Measurements from ENCODE around the gene MYH6. TPM values are rescaled to one million over a fixed set of nuclear protein-coding genes. Genes with fewer than 3 reads are reported as not detected.
A peak's percentile ranks its signal among the peaks of the same experiment; 100 is the strongest.
"Not testable (repeated sequence)": the region's sequence is repeated elsewhere in the genome, so short reads cannot be mapped to it uniquely, and the experiment has no call there.

Gene MYH6
- total and polyA plus RNA-seq, 3 experiments from 2014 or later = 0.09 TPM; not detected in 2

DNA sequence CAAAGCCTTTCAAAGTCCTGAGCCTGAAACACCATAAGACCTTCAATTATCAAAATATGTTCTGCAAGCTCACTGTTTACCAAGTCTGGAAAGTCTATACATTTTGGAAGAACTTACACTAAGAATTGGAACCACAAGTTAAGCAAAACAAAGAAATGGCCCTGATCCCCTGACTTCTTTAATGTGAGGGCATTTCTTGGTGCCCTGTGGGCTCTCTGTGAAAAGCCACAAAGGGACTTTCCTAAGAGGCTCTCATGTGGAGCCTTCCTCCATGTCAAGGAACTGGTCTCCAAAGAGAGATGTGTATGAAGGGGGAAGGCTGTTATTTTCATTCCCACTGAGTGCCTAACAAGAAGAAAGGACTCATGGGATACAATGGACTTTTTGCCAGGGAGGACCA, 13.5 kb upstream of the MYH6 start:
- Histone ChIP-seq H3K4me3 (ENCODE audit: low read length) (no peak overlapping the region), H3K9me3 (ENCODE audit: low read length) (no peaks in the 10 kb centered on the region), H3K36me3 (ENCODE audit: insufficient read depth, low read length) (no peaks in the 10 kb centered on the region), H3K4me1 (ENCODE audit: insufficient read depth, low read length) (no peaks in the 10 kb centered on the region), H3K27me3 (ENCODE audit: insufficient read depth, low read length, poor library complexity, severe bottlenecking) (no peaks in the 10 kb centered on the region), H3K27ac (ENCODE audit: low read depth, low read length) (no peak overlapping the region)
- ChIA-PET CTCF (no interaction called here), POLR2A (no interaction called here)
- Mint-ChIP-seq H3K4me3 (no peak overlapping the region), H3K36me3 (no peaks in the 10 kb centered on the region), H3K27ac (no peak overlapping the region), H3K9me3 (no peaks in the 10 kb centered on the region), H3K4me1 (no peaks in the 10 kb centered on the region), H3K27me3 (peaks cover 14 to 15% of the 10 kb centered on the region in 2 donors)
- DNase-seq = no peak

DNA sequence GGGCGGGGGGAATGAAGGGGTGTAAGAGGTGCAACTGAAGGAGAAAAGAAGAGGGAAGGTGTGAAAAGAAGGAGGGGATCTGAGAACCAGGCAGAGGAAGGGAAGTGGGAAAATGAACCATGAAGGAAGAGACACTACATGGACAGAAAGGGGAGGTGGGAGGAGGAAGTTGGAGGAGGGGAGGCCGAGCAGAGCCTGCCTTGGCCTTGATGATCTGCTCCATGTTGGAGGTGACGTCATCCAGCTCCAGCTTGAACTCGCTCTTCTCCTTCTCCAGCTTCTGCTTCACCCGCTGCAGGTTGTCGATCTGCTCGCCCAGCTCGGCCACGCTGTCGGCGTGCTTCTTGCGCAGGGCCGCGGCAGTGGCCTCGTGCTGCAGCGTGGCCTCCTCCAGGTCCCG, 11.6 kb upstream of the MYH6 start:
- CTCF ChIA-PET; H3K4me1 ChIP-seq (ENCODE audit: insufficient read depth, low read length); H3K4me3 Mint-ChIP-seq; H3K27ac ChIP-seq (ENCODE audit: low read depth, low read length); H3K4me1 Mint-ChIP-seq; H3K36me3 Mint-ChIP-seq; POLR2A ChIA-PET; H3K27ac Mint-ChIP-seq; H3K36me3 ChIP-seq (ENCODE audit: insufficient read depth, low read length); H3K9me3 ChIP-seq (ENCODE audit: low read length); H3K27me3 ChIP-seq (ENCODE audit: insufficient read depth, low read length, poor library complexity, severe bottlenecking); DNase-seq; H3K4me3 ChIP-seq (ENCODE audit: low read length); H3K9me3 Mint-ChIP-seq: not testable (repeated sequence)
- H3K27me3 Mint-ChIP-seq = peaks cover 14 to 19% of the 10 kb centered on the region in 2 donors

DNA sequence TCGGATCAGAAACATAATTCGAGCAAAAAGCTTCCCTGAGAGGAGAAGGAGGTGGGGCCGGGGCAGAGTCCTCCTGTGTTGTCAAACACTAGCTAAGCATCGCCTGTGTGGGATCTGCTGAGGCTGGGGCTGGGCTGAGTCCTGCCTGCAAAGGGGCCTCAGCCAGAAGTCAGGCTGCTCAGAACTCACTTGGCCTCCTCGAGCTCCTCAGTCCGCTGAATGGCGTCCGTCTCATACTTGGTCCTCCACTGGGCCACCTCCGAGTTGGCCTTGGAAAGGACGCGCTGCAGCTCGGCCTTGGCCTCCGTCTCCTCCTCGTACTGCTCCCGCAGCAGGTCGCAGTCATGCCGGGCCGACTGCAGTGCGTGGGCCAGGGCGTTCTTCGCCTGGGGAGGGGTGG, 9.9 kb upstream of the MYH6 start:
- Histone ChIP-seq H3K36me3 (ENCODE audit: insufficient read depth, low read length) (no peaks in the 10 kb centered on the region), H3K27me3 (ENCODE audit: insufficient read depth, low read length, poor library complexity, severe bottlenecking) (no peaks in the 10 kb centered on the region), H3K4me1 (ENCODE audit: insufficient read depth, low read length) (no peaks in the 10 kb centered on the region), H3K4me3 (ENCODE audit: low read length) (no peak overlapping the region), H3K27ac (ENCODE audit: low read depth, low read length) (no peak overlapping the region), H3K9me3 (ENCODE audit: low read length) (no peaks in the 10 kb centered on the region)
- POLR2A ChIA-PET = no interaction called here
- DNase-seq = no peak
- Mint-ChIP-seq H3K27me3 (peaks cover 17 to 22% of the 10 kb centered on the region in 2 donors), H3K27ac (peak overlapping the region in 1 of 8 donors; percentile 47), H3K4me1 (no peaks in the 10 kb centered on the region), H3K9me3 (no peaks in the 10 kb centered on the region), H3K36me3 (no peaks in the 10 kb centered on the region), H3K4me3 (no peak overlapping the region)
- CTCF ChIA-PET = no interaction called here

DNA sequence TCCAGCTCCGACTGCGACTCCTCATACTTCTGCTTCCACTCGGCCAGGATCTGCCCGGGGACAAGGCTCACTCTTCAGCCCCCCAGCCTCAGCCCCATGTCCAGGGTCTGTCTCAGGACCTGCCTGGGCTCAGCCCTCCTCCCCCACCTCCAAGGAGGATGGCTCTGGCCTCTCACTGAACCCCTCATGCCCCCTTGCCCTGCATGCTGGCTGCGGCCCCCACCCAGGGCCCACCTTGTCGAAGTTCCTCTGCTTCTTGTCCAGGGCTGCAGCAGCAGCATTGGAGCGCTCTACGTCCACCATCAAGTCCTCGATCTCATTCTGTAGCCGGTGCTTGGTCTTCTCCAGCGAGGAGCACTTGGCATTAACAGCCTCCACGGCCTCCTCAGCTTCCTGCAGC, 9.2 kb upstream of the MYH6 start:
- H3K4me1 ChIP-seq (ENCODE audit: insufficient read depth, low read length); H3K36me3 Mint-ChIP-seq; H3K9me3 ChIP-seq (ENCODE audit: low read length); H3K9me3 Mint-ChIP-seq; H3K27me3 ChIP-seq (ENCODE audit: insufficient read depth, low read length, poor library complexity, severe bottlenecking); CTCF ChIA-PET; H3K4me3 Mint-ChIP-seq; H3K27ac Mint-ChIP-seq; H3K4me1 Mint-ChIP-seq; DNase-seq; H3K4me3 ChIP-seq (ENCODE audit: low read length); H3K36me3 ChIP-seq (ENCODE audit: insufficient read depth, low read length); H3K27ac ChIP-seq (ENCODE audit: low read depth, low read length); POLR2A ChIA-PET: not testable (repeated sequence)
- peaks cover 17 to 22% of the 10 kb centered on the region in 2 donors for H3K27me3 Mint-ChIP-seq

DNA sequence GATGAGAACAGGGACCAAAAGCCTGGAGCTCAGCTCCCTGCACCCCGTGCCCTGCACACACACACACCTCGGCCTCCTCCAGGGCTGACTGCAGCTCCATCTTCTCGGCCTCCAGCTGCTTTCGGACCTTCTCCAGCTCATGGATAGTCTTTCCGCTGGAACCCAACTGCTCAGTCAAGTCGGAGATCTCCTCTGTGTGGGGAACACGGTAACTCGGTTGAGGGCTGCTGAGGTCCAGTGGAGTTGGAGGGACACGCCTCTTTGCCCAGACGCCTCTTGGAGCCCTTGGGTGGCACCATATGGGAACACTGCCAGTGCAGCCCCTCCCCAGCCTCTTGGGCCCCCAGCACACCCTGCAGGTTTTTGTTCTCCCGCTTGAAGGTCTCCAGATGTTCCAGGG, 8.7 kb upstream of the MYH6 start:
- H3K9me3 Mint-ChIP-seq = no peaks in the 10 kb centered on the region
- Histone ChIP-seq H3K36me3 (ENCODE audit: insufficient read depth, low read length) (no peaks in the 10 kb centered on the region), H3K4me1 (ENCODE audit: insufficient read depth, low read length) (no peaks in the 10 kb centered on the region), H3K27me3 (ENCODE audit: insufficient read depth, low read length, poor library complexity, severe bottlenecking) (no peaks in the 10 kb centered on the region), H3K27ac (ENCODE audit: low read depth, low read length) (no peak overlapping the region), H3K9me3 (ENCODE audit: low read length) (no peaks in the 10 kb centered on the region), H3K4me3 (ENCODE audit: low read length) (no peak overlapping the region)
- no peaks in the 10 kb centered on the region for H3K4me1 Mint-ChIP-seq
- ChIA-PET POLR2A (no interaction called here), CTCF (no interaction called here)
- DNase-seq = no peak
- H3K4me3 Mint-ChIP-seq = no peak overlapping the region
- no peaks in the 10 kb centered on the region for H3K36me3 Mint-ChIP-seq
- peak overlapping the region in 1 of 8 donors; percentile 36 for H3K27ac Mint-ChIP-seq
- peaks cover 16 to 24% of the 10 kb centered on the region in 2 donors for H3K27me3 Mint-ChIP-seq

GRCh38 chr14:23415821-23416778, 8.0 kb upstream of the MYH6 start:
- H3K27ac Mint-ChIP-seq = no peak overlapping the region
- no peaks in the 10 kb centered on the region for H3K9me3 ChIP-seq (ENCODE audit: low read length)
- ChIA-PET CTCF (interaction anchor here (0.6 kb wide), 1 partner anchor 121 kb away, joined by 3 read pairs; no protein-coding TSS in a partner anchor), POLR2A (no interaction called here)
- no peak overlapping the region for H3K4me3 Mint-ChIP-seq
- no peak overlapping the region for H3K4me3 ChIP-seq (ENCODE audit: low read length)
- H3K36me3 Mint-ChIP-seq = no peaks in the 10 kb centered on the region
- peaks cover 15 to 28% of the 10 kb centered on the region in 2 donors for H3K27me3 Mint-ChIP-seq
- H3K27me3 ChIP-seq (ENCODE audit: insufficient read depth, low read length, poor library complexity, severe bottlenecking) = no peaks in the 10 kb centered on the region
- no peaks in the 10 kb centered on the region for H3K36me3 ChIP-seq (ENCODE audit: insufficient read depth, low read length)
- H3K9me3 Mint-ChIP-seq = no peaks in the 10 kb centered on the region
- no peaks in the 10 kb centered on the region for H3K4me1 ChIP-seq (ENCODE audit: insufficient read depth, low read length)
- no peaks in the 10 kb centered on the region for H3K4me1 Mint-ChIP-seq
- H3K27ac ChIP-seq (ENCODE audit: low read depth, low read length) = no peak overlapping the region
- no peak for DNase-seq

DNA sequence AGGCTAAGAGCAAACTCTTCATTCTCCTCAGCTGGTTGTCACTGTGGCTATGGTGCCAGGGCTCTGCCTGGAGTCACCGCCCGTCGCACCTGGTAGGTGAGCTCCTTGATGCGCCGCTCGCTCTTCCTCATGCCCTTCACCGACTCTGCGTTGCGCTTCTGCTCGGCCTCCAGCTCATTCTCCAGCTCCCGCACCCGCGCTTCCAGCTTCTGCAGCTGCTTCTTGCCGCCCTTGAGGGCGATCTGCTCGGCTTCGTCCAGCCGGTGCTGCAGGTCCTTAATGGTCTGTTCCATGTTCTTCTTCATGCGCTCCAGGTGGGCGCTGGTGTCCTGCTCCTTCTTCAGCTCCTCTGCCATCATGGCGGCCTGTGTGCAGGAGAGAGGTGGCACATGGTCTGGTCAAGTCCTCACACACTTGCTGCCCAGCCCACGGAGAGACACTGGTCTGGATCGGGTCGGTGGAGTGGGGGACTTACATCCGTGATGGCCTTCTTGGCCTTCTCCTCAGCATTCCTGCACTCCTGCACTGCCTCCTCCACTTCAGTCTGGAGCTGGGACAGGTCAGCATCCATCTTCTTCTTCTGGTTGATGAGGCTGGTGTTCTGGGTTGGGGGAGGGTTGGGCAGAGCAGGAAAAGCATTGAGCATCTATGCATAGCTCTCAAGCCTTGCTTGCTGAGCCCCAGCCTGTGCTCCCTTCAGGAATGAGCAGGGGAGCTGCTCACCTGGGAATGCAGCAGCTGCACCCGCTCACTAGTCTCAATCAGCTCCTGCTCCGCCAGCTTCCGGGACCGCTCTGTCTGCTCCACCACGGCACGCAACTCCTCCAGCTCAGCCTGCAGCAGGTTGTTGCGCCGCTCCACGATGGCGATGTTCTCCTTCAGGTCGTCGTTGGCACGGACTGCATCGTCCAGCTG, 7.1 kb upstream of the MYH6 start:
- Histone ChIP-seq H3K4me3 (ENCODE audit: low read length) (no peak overlapping the region), H3K4me1 (ENCODE audit: insufficient read depth, low read length) (no peaks in the 10 kb centered on the region), H3K36me3 (ENCODE audit: insufficient read depth, low read length) (no peaks in the 10 kb centered on the region), H3K27ac (ENCODE audit: low read depth, low read length) (no peak overlapping the region), H3K27me3 (ENCODE audit: insufficient read depth, low read length, poor library complexity, severe bottlenecking) (no peaks in the 10 kb centered on the region), H3K9me3 (ENCODE audit: low read length) (no peaks in the 10 kb centered on the region)
- Mint-ChIP-seq H3K27ac (no peak overlapping the region), H3K27me3 (peaks cover 12 to 34% of the 10 kb centered on the region in 2 donors), H3K4me1 (no peaks in the 10 kb centered on the region), H3K4me3 (no peak overlapping the region), H3K36me3 (no peaks in the 10 kb centered on the region), H3K9me3 (no peaks in the 10 kb centered on the region)
- DNase-seq = no peak
- ChIA-PET POLR2A (no interaction called here), CTCF (no interaction called here)

DNA sequence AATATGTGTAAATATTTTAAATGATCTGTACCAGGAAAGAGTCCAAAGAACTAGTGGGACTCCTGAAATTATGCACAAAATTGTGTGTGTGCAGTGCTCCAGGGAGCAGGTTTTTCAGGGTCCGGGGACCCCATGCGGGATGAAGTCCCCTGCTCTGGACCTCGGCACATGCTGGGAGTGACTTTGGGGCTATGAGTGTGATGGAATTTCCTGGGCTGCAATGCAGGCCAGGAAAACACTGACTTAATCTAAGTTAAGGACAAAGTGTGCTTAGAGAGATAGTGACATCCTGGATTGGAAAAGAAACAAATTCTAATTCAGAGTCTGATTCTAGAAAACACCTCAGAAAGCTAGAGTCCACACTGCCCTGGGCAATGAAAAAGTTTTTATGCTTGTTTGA, 6.2 kb upstream of the MYH6 start:
- no peak overlapping the region for H3K27ac Mint-ChIP-seq
- CTCF ChIA-PET = no interaction called here

More for the DNA sequence above, 6.2 kb upstream of the MYH6 start:
- H3K27ac ChIP-seq (ENCODE audit: low read depth, low read length) = no peak overlapping the region
- Mint-ChIP-seq H3K4me1 (no peaks in the 10 kb centered on the region), H3K36me3 (no peaks in the 10 kb centered on the region), H3K4me3 (no peak overlapping the region), H3K27me3 (peaks cover 10 to 29% of the 10 kb centered on the region in 2 donors), H3K9me3 (no peaks in the 10 kb centered on the region)
- H3K27me3 ChIP-seq (ENCODE audit: insufficient read depth, low read length, poor library complexity, severe bottlenecking) = no peaks in the 10 kb centered on the region
- no peak for DNase-seq
- no peaks in the 10 kb centered on the region for H3K9me3 ChIP-seq (ENCODE audit: low read length)
- POLR2A ChIA-PET = no interaction called here
- no peak overlapping the region for H3K4me3 ChIP-seq (ENCODE audit: low read length)
- no peaks in the 10 kb centered on the region for H3K36me3 ChIP-seq (ENCODE audit: insufficient read depth, low read length)
- H3K4me1 ChIP-seq (ENCODE audit: insufficient read depth, low read length) = no peaks in the 10 kb centered on the region
